Neutrophil (primary cell): Measurements from ENCODE around the gene PRSS33.

Experiments used
- H3K27ac ChIP-seq: fragments of 200-600 bp; sonication (generic); 2 replicates; pipeline ENCODE4 v1.5.1; 2016; ENCODE audit warnings: mild to moderate bottlenecking, moderate library complexity
- H3K27me3 ChIP-seq: fragments of 200-600 bp; sonication (generic); 2 replicates; pipeline ENCODE4 v1.6.0; 2016; ENCODE audit warnings: mild to moderate bottlenecking
- H3K36me3 ChIP-seq: fragments of 200-600 bp; sonication (generic); 2 replicates; pipeline ENCODE4 v1.5.1; 2017
- H3K4me1 ChIP-seq, 2 experiments: fragments of 200-600 bp in 1 of 2; sonication (generic) in 1 of 2; 1 replicate in 1 of 2; 2 replicates in 1 of 2; pipeline versions ENCODE4 v1.5.1 to v1.6.1; 2013 to 2016; ENCODE audit warnings: low read depth in 1 of 2, low read length in 1 of 2, mild to moderate bottlenecking in 1 of 2, moderate library complexity in 1 of 2; ENCODE audit not compliant: control insufficient read depth in 1 of 2, insufficient read depth in 1 of 2
- H3K4me3 ChIP-seq, 2 experiments: fragments of 200-600 bp in 1 of 2; sonication (generic) in 1 of 2; 1 replicate in 1 of 2; 2 replicates in 1 of 2; pipeline ENCODE4 v1.5.1; 2013 to 2016; ENCODE audit warnings: low read depth in 1 of 2, low read length in 1 of 2, mild to moderate bottlenecking in 1 of 2, moderate library complexity in 1 of 2
- H3K9me3 ChIP-seq: fragments of 200-600 bp; sonication (generic); 2 replicates; pipeline ENCODE4 v1.5.1; 2016
- TF ChIP-seq, protein P1 (sequence below): fragments of 200-600 bp; sonication (generic); IDR thresholded peaks from 2 replicates; pipeline ENCODE4 v1.5.1; 2016; ENCODE audit warnings: antibody characterized with exemption

PRSS33 gene

DNA sequence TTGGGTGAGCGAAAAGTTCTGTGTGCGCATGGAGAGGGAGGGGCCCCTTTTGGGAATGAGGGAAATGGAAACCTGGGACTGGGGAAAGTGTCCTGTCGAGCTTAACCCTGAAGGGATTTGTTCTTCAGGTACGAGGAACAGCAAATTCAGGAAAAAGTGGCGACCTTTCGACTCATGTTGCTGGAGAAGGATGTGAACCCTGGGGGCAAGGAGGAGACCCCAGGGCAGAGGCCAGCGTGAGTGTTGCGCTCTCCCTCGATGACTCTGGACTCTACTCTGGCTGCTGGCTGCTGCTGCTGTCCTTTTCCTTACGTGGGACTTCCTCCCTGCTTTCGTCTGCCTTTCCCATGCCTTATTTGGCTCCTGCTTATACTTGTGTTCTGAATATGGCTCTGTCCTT lies 30.0 kb downstream of the PRSS33 start:
- H3K9me3 ChIP-seq, result no peaks in the 10 kb centered on the region
- H3K36me3 ChIP-seq, result peaks cover 52% of the 10 kb centered on the region
- peaks cover 28 to 30% of the 10 kb centered on the region in 2 experiments for H3K4me1 ChIP-seq
- H3K27ac ChIP-seq, result no peak overlapping the region
- no peak overlapping the region for H3K4me3 ChIP-seq
- TF ChIP-seq, protein P1, sequence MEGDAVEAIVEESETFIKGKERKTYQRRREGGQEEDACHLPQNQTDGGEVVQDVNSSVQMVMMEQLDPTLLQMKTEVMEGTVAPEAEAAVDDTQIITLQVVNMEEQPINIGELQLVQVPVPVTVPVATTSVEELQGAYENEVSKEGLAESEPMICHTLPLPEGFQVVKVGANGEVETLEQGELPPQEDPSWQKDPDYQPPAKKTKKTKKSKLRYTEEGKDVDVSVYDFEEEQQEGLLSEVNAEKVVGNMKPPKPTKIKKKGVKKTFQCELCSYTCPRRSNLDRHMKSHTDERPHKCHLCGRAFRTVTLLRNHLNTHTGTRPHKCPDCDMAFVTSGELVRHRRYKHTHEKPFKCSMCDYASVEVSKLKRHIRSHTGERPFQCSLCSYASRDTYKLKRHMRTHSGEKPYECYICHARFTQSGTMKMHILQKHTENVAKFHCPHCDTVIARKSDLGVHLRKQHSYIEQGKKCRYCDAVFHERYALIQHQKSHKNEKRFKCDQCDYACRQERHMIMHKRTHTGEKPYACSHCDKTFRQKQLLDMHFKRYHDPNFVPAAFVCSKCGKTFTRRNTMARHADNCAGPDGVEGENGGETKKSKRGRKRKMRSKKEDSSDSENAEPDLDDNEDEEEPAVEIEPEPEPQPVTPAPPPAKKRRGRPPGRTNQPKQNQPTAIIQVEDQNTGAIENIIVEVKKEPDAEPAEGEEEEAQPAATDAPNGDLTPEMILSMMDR, result no peak
- no peaks in the 10 kb centered on the region for H3K27me3 ChIP-seq

DNA sequence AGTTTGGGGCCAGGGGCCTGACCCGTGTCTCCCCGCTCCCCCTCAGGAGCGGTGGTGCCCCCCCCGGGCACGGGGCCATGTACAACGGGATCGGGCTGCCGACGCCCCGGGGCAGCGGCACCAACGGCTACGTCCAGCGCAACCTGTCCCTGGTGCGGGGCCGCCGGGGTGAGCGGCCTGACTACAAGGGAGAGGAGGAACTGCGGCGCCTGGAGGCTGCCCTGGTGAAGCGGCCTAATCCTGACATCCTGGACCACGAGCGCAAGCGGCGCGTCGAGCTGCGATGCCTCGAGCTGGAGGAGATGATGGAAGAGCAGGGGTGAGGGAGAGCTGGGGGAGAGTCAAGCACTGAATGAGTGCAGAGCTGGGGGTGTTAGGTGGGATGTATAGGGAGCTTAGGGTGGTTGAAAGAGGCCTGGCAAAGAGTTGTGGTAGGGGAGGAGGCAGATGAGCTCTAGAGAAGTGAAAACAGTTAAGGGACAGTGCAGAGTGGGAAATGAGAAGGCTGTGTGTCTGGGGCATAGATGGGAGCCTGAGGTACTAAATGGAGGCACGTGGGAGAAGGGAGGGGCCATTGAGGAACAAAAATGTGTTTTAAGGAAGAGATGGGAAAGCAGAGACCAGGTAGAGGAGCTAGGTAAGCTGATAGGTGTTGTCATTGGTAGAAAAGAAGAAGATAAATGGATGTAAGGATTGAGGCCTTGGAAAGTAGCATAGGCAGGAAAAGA lies 30.9 kb downstream of the PRSS33 start:
- H3K27ac ChIP-seq, result no peak overlapping the region
- TF ChIP-seq, protein P1, result no peak
- no peak overlapping the region for H3K4me3 ChIP-seq
- H3K4me1 ChIP-seq, result peaks cover 34 to 36% of the 10 kb centered on the region in 2 experiments
- no peaks in the 10 kb centered on the region for H3K27me3 ChIP-seq
- peaks cover 43% of the 10 kb centered on the region for H3K36me3 ChIP-seq
- no peaks in the 10 kb centered on the region for H3K9me3 ChIP-seq

DNA sequence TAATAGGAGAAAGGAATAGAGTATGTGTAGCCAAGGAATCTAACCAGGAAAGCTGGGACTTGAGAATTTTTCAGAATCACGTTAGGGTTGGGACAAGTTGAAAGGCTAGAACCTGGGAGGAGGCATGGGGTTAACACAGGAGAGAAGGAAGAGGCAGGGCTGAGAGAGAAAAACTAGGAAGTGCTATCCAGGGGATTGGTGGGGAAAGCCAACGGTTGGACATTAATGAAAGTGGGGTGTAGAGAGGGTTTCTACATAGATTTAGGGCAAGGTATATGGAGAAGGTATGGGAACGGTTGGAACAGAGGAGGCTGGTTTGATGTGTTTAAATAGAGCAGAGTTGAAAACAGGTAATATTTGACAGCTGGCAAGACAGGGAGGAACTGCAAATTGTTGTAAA lies 32.2 kb downstream of the PRSS33 start:
- H3K9me3 ChIP-seq, result no peaks in the 10 kb centered on the region
- H3K36me3 ChIP-seq, result peaks cover 30% of the 10 kb centered on the region
- H3K4me1 ChIP-seq, result peaks cover 35 to 37% of the 10 kb centered on the region in 2 experiments
- TF ChIP-seq, protein P1, result no peak
- H3K27ac ChIP-seq, result peak overlapping the region; percentile 6
- no peaks in the 10 kb centered on the region for H3K27me3 ChIP-seq
- H3K4me3 ChIP-seq, result no peak overlapping the region

DNA sequence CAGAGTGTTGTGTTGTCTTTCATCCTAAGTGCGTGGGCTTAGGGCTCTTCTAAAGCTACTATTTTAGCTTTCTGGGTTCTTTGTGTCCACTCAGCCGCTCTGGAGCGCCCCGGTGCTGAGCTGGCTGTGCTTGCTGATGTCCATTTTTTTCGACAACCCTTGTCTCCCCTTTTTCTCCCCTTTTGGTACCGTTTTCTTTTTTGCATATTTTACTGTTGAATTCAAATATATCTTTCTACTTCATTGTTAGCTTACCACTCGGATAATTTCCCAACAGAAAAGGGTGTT lies 33.7 kb downstream of the PRSS33 start:
- Histone ChIP-seq H3K27ac (peak overlapping the region; percentile 94), H3K36me3 (peaks cover 15% of the 10 kb centered on the region), H3K4me3 (peak overlapping the region; percentile 90 to 98), H3K4me1 (peaks cover 35 to 37% of the 10 kb centered on the region in 2 experiments), H3K9me3 (no peaks in the 10 kb centered on the region), H3K27me3 (no peaks in the 10 kb centered on the region)
- TF ChIP-seq, protein P1, result no peak

DNA sequence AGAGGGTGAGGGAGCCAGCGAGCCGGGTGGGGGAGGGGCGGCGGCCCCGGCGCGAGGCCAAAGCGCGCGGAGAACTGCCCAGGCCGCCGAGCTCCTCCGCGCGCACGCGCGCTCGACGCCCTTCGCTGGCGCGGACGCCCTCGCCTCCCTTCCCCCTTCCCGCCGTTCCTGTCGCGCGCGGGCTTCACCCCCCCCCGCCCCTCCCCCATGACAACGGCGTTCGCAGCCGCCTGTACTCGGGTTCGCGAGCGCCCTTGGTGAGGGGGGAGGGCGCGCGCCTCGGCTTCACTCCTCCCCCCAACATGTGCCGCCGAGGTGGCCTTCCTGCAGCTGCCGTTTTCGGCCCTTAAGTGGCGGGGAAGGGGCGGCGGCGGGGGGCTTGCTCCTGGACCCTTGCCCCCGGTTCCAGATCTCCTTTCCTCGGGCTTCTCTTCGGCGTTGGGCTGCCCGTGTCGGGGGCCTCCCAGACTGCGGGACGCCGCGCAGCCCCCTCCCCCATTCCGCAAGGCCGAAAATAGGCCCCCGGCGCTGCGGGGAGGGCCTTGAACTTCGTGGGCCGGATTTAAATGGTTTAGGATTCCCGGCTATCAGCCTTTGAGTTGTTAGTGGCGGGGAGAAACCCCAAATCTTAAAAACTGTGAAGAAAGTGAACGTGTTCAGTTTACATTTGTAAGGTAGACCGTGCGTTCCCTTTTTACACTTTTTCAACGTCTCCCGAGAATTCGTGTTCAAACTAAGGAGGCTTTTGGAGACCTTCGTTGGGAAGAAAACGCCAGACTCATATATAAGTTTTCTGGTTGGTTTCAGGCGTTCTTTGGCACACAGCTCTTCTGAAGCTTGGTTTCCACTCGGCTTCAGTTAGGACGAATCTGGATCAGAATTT lies 34.3 kb downstream of the PRSS33 start:
- Histone ChIP-seq H3K4me3 (peak overlapping the region; percentile 90 to 98), H3K4me1 (peaks cover 35 to 37% of the 10 kb centered on the region in 2 experiments), H3K36me3 (peaks cover 9% of the 10 kb centered on the region), H3K9me3 (no peaks in the 10 kb centered on the region), H3K27me3 (no peaks in the 10 kb centered on the region), H3K27ac (peak overlapping the region; percentile 94)
- TF ChIP-seq, protein P1, result no peak
